Mammary microvascular endothelial cell (primary cell): ENCODE data around the gene SEMA5A. TPM values are rescaled to one million over a fixed set of nuclear protein-coding genes. Genes with fewer than 3 reads are reported as not detected.

Experiments
- total RNA-seq: library from RNA; depleted of rRNA; stranded (reverse); fragments of >200 nt; gene quantifications from 2 replicates; pipeline ENCODE4 v1.2.3, GENCODE V29; 2015

The SEMA5A gene, protein sequence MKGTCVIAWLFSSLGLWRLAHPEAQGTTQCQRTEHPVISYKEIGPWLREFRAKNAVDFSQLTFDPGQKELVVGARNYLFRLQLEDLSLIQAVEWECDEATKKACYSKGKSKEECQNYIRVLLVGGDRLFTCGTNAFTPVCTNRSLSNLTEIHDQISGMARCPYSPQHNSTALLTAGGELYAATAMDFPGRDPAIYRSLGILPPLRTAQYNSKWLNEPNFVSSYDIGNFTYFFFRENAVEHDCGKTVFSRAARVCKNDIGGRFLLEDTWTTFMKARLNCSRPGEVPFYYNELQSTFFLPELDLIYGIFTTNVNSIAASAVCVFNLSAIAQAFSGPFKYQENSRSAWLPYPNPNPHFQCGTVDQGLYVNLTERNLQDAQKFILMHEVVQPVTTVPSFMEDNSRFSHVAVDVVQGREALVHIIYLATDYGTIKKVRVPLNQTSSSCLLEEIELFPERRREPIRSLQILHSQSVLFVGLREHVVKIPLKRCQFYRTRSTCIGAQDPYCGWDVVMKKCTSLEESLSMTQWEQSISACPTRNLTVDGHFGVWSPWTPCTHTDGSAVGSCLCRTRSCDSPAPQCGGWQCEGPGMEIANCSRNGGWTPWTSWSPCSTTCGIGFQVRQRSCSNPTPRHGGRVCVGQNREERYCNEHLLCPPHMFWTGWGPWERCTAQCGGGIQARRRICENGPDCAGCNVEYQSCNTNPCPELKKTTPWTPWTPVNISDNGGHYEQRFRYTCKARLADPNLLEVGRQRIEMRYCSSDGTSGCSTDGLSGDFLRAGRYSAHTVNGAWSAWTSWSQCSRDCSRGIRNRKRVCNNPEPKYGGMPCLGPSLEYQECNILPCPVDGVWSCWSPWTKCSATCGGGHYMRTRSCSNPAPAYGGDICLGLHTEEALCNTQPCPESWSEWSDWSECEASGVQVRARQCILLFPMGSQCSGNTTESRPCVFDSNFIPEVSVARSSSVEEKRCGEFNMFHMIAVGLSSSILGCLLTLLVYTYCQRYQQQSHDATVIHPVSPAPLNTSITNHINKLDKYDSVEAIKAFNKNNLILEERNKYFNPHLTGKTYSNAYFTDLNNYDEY
- 0.05 and 0.13 TPM in 2 replicates for total RNA-seq

DNA sequence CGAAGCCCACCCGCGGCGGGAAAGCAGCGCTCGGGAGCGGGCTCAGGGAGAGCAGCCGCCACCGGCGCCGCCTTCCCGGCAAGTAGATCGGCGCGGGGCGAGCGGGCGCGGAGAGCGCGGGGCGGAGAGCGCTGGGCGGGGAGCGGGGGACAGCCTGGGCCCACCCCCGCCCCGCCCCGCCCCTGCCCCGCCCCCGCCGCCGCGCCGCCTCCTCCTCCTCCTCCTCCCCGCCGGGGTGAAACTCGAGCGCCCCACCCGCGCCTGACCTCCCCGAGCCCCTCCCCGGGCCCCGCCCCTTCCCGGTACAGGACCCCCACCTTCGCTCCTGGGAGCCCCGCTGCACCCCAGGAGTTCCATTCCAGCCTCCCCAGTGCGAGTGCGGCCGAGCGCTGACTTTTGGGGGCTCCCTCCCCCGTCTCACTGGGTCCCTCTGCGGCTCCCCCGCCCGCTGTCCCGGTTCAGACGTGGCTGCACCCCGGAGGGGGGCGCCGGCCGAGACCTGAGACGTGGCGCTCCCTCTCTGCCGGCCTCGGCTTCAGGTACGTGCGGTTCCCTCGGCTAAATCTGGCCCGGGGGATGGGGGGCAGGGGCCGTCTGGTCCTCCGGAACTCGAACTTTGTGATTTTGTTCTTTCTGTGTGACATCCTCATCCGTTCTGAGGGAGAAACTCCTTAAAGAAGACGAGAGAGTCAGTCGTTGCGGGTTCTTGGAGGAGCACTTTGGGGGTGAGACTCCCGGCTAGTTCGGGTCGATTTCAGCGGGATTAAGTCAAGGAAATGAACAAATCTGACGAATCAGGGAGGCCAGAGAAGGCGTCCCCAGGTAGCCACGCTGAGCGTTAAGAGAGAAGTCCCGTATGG lies at the start of gene SEMA5A:
SEMA5A (minus strand) TSS at position 84 of the 860 bp plus-strand sequence. CDS start 166,129 bp downstream, outside the sequence.

Other genes with a start within 250 kb of the SEMA5A start
- gene TAS2R1, start 84.3 kb upstream of the SEMA5A start, total RNA-seq: not detected in 2 replicates